Chondrocyte (in vitro differentiated cells): ENCODE measurements around the gene CLHC1. TPM values are rescaled to one million over a fixed set of nuclear protein-coding genes. Genes with fewer than 3 reads are reported as not detected.
A peak's percentile ranks its signal among the peaks of the same experiment; 100 is the strongest.

ENCODE experiments used
- DNase-seq: peaks from one replicate; pipeline ENCODE4 v3.0.0; 2021; ENCODE audit warnings: mixed read lengths, low spot score
- H3K27ac Mint-ChIP-seq: one replicate; pipeline ENCODE4 v1.8.0; 2021; ENCODE audit warnings: mild to moderate bottlenecking, moderate library complexity, mixed read lengths; ENCODE audit not compliant: unreplicated experiment
- H3K27me3 Mint-ChIP-seq: 2 replicates; pipeline ENCODE4 v1.8.0; 2021; ENCODE audit warnings: low read depth, mixed read lengths
- H3K36me3 Mint-ChIP-seq: 2 replicates; pipeline ENCODE4 v1.8.0; 2021; ENCODE audit warnings: low read depth, mixed read lengths
- H3K4me1 Mint-ChIP-seq: 2 replicates; pipeline ENCODE4 v1.8.0; 2021; ENCODE audit warnings: low read depth, mild to moderate bottlenecking, mixed read lengths
- H3K4me3 Mint-ChIP-seq: one replicate; pipeline ENCODE4 v1.8.0; 2021; ENCODE audit warnings: mild to moderate bottlenecking, moderate library complexity, mixed read lengths; ENCODE audit not compliant: unreplicated experiment
- H3K9me3 Mint-ChIP-seq: 2 replicates; pipeline ENCODE4 v1.8.0; 2021; ENCODE audit warnings: low read depth, mixed read lengths
- CTCF ChIP-seq: fragments of 200-600 bp; sonication (generic); IDR thresholded peaks from 2 replicates; pipeline ENCODE4 v1.5.0; 2021; ENCODE audit warnings: antibody characterized with exemption, mild to moderate bottlenecking, moderate library complexity
- total RNA-seq: library from RNA; stranded (reverse); gene quantifications from 3 replicates; pipeline ENCODE4 v1.2.1, GENCODE V29; 2021

The CLHC1 gene
- total RNA-seq, 1 donor from 2014 or later, result 16.5 TPM

GRCh38 chr2:55223958-55224760, 7.9 kb downstream of the CLHC1 start:
- Mint-ChIP-seq H3K4me3 (peak overlapping the region; percentile 69), H3K9me3 (no peaks in the 10 kb centered on the region), H3K4me1 (peaks cover 27% of the 10 kb centered on the region), H3K27me3 (no peaks in the 10 kb centered on the region), H3K36me3 (peaks cover 4% of the 10 kb centered on the region), H3K27ac (peak overlapping the region; percentile 85)
- TF ChIP-seq CTCF, result no peak
- DNase-seq, result no peak

- H3K9me3 Mint-ChIP-seq, result no peaks in the 10 kb centered on the region
- no peaks in the 10 kb centered on the region for H3K27me3 Mint-ChIP-seq
- no peak overlapping the region for H3K4me3 Mint-ChIP-seq
- no peak overlapping the region for H3K27ac Mint-ChIP-seq
- H3K4me1 Mint-ChIP-seq, result no peaks in the 10 kb centered on the region
- TF ChIP-seq CTCF, result no peak
- H3K36me3 Mint-ChIP-seq, result peaks cover 4% of the 10 kb centered on the region
- DNase-seq, result no peak
Measured at GRCh38 chr2:55213822-55214221, 18.3 kb downstream of the CLHC1 start.

- H3K27ac Mint-ChIP-seq, result no peak overlapping the region
- TF ChIP-seq CTCF, result no peak
- DNase-seq, result no peak
- H3K4me3 Mint-ChIP-seq, result no peak overlapping the region
- H3K4me1 Mint-ChIP-seq, result no peaks in the 10 kb centered on the region
- H3K9me3 Mint-ChIP-seq, result peaks cover 34% of the 10 kb centered on the region
- H3K36me3 Mint-ChIP-seq, result peaks cover 46% of the 10 kb centered on the region
- no peaks in the 10 kb centered on the region for H3K27me3 Mint-ChIP-seq
Measured at GRCh38 chr2:55204950-55205349, 27.1 kb downstream of the CLHC1 start.

- no peak overlapping the region for H3K27ac Mint-ChIP-seq
- H3K36me3 Mint-ChIP-seq, result peaks cover 49% of the 10 kb centered on the region
- H3K27me3 Mint-ChIP-seq, result no peaks in the 10 kb centered on the region
- H3K4me1 Mint-ChIP-seq, result no peaks in the 10 kb centered on the region
- H3K9me3 Mint-ChIP-seq, result peaks cover 36% of the 10 kb centered on the region
- no peak for DNase-seq
- no peak for TF ChIP-seq CTCF
- no peak overlapping the region for H3K4me3 Mint-ChIP-seq
Measured at GRCh38 chr2:55204536-55204935, 27.6 kb downstream of the CLHC1 start.

- no peak overlapping the region for H3K27ac Mint-ChIP-seq
- H3K4me3 Mint-ChIP-seq, result no peak overlapping the region
- no peaks in the 10 kb centered on the region for H3K27me3 Mint-ChIP-seq
- peaks cover 40% of the 10 kb centered on the region for H3K9me3 Mint-ChIP-seq
- H3K4me1 Mint-ChIP-seq, result no peaks in the 10 kb centered on the region
- TF ChIP-seq CTCF, result no peak
- H3K36me3 Mint-ChIP-seq, result peaks cover 57% of the 10 kb centered on the region
- no peak for DNase-seq
Measured at GRCh38 chr2:55200416-55200815, 31.7 kb downstream of the CLHC1 start.
